Loucy (cell line): ENCODE measurements around the gene NHP2.

Experiments used
- EZH2phosphoT487 ChIP-seq: fragments of 200-600 bp; IDR thresholded peaks from 2 replicates; pipeline ENCODE4 v1.6.1; 2018; ENCODE audit warnings: antibody characterized with exemption, mild to moderate bottlenecking, moderate library complexity, borderline replicate concordance
- TF ChIP-seq, protein P1 (sequence below): fragments of 200-600 bp; sonication (generic); conservative IDR thresholded peaks from 2 replicates; pipeline ENCODE4 v1.5.1; 2014; ENCODE audit warnings: mild to moderate bottlenecking, antibody characterized with exemption, low read length

GRCh38 chr5:178177569-178177968, 23.9 kb upstream of the NHP2 start:
- TF ChIP-seq, protein P1, sequence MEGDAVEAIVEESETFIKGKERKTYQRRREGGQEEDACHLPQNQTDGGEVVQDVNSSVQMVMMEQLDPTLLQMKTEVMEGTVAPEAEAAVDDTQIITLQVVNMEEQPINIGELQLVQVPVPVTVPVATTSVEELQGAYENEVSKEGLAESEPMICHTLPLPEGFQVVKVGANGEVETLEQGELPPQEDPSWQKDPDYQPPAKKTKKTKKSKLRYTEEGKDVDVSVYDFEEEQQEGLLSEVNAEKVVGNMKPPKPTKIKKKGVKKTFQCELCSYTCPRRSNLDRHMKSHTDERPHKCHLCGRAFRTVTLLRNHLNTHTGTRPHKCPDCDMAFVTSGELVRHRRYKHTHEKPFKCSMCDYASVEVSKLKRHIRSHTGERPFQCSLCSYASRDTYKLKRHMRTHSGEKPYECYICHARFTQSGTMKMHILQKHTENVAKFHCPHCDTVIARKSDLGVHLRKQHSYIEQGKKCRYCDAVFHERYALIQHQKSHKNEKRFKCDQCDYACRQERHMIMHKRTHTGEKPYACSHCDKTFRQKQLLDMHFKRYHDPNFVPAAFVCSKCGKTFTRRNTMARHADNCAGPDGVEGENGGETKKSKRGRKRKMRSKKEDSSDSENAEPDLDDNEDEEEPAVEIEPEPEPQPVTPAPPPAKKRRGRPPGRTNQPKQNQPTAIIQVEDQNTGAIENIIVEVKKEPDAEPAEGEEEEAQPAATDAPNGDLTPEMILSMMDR: peak; percentile 21; the same call in 1 of the 2 replicates
- TF ChIP-seq EZH2phosphoT487: no peak
